ENCODE measurements around the gene PPARA.
"Not testable (repeated sequence)": the region's sequence is repeated elsewhere in the genome, so short reads cannot be mapped to it uniquely, and the experiment has no call there.

PPARA gene

GRCh38 chr22:46126853-46127385 lies 23.4 kb upstream of the PPARA start:
- no peak for DNase-seq (ENCODE audit: low spot score)

- DNase-seq (ENCODE audit: low spot score): no peak
These were observed 22.8 kb upstream of the PPARA start for GRCh38 chr22:46127556-46127955.

DNA sequence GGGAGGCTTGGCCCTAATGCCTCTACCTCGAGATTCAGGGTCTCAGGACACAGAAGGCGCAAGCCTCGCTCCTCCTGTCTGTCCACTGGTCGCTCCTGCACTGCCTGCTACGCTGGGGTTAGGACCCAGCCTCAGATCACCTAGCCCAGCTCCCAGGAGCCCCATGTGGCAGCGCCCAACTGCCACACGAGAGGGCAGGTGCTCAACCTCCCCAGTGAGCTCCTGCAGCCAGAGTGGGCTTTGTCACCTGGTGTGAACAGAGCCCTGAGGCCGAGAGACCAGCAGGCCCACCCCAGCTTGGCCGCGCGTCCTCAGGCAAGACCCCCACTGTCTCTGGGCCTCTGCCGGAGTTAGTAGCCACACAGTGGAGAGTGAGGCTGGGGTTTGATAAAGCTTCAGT lies 21.7 kb upstream of the PPARA start:
- DNase-seq (ENCODE audit: low spot score): no peak

DNA sequence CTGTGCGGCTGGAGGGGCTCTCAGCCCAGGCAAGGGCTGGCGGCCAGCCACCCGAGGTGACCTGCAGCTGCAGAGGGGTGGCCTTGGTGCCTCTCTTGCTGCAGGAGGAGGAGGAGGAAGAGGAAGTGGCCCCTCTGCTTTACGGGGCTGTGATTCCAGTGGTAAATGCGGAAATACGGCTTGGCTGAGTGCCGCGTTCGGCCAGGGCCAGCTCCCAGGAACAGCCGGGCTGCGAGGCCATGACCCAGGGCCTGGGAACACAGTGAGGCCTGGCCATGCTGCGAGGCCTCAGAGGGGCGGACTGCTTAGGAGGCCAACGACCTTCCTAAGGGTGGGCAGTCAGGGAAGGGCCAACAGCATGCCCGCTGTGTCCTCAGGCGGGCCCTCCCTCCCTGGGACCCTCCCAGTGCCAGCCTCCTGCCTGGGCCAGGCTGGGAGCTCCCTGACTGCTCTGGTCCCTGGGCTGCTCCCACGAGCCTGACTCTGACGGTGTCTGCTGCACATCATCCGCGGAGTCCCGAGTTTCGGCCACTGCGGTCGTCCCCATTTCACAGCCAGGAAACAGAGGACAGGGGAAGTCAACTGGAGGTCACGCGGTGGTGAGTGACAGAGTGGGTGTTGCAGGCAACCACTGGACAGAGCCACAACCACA lies 20.8 kb upstream of the PPARA start:
- DNase-seq (ENCODE audit: low spot score): no peak

- DNase-seq (ENCODE audit: low spot score): no peak
These were observed 19.2 kb upstream of the PPARA start for GRCh38 chr22:46131151-46131587.

DNA sequence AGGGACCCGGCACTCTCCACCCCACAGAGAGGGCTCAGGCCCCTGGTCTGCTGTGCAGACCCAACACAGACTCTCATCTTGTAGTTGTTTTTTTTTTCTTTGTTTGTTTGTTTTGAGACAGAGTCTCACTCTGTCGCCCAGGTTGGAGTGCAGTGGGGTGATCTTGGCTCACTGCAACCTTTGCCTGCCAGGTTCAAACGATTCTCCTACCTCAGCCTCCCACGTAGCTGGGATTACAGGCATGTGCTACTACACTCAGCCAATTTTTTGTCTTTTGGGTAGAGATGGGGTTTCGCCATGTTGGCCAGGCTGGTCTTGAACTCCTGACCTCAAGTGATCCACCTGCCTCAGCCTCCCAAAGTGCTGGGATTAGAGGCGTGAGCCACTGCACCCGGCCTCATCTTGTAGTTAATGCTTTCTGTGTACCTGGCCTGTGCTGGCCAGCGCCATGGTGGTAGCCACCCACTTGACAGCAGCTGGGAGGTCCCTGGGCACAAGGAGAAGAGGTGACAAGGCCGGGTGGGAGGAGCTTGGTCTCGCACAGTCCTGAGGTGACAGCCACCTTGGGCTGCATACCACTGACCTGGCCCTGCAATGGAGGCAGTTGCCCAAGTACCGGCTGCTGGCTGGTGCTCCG lies 18.0 kb upstream of the PPARA start:
- DNase-seq (ENCODE audit: low spot score): not testable (repeated sequence)

GRCh38 chr22:46132830-46133587 lies 17.3 kb upstream of the PPARA start:
- no peak for DNase-seq (ENCODE audit: low spot score)

DNA sequence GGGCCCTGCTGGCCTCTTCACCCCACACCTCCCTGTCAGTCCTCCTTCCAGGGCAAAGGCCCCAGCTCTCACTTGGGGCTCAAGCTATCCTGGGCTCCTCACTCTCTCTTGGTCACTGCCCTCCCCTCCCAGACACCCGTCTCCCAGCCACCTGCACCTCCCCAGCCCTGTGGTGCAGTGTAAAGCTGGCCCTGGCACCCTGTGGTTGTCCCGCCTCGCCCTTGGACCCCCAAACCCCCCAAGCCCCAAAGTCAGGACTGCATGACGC lies 16.8 kb upstream of the PPARA start:
- DNase-seq (ENCODE audit: low spot score): no peak

- DNase-seq (ENCODE audit: low spot score): no peak
These were observed 16.1 kb upstream of the PPARA start for GRCh38 chr22:46134111-46134705.

DNA sequence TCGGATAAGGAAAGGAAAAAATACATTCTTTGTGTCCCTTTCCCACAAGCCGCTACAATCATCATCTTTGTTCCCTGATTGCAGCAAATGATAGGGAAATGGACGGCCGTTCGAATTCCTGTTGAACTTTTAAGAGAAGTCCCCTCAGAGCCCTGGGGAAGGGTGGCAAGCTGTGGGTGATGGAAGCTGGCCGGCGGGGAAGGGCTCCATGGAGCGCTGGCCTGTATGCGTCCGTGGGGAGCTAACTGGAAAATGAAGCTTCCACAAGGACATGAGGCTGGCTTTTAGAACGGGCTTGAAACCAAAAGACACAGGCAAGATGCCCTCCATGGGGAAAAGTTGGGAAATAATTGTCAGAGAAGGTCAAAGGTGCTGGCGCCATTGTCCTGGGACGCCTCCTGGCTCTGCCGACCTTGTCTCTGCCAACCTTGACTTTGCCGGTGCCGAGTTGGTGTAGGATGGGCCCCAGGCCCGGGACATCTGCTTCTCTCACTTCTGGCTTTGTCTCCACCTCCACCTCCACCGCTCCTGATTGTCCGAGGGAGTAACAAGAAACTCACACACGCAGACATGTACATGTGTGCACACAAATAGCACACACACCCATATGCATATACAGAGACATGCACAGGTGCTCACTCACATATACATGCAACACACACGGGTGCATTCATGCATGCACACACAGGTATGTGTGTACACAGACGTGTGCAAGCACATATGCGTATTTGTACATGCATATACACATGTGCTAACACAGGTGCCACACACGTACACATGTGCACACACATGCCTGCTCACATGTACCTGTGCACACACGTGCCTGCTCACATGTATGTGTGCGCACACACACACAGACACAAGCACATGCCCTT lies 14.5 kb upstream of the PPARA start:
- DNase-seq (ENCODE audit: low spot score): no peak

GRCh38 chr22:46136486-46137217 lies 13.7 kb upstream of the PPARA start:
- no peak for DNase-seq (ENCODE audit: low spot score)

DNA sequence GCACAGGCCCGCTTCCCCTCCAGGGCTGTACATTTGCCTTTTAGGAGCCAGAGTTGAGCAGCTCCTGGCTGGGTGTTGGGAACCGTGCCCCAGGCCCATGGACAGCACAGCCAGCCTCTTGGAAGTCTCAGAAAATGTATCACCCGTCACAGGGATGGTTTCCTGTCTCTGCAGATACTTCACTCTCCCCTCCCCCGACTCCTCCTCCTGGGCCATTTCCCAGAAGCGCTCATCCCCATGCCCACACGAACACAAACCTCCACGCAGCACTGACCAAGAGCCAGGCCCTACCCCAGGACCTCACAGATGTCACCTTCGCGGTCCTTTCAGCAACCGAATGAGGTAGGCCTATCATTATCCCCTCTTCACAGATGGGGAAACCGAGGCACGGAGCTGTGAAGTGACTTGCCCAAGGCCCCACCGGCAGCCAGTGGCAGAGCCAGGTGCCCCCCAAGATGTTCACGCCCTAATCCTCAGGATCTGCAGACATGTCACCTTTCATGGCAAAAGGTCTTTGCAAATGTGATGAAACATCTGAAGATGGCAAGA lies 13.0 kb upstream of the PPARA start:
- DNase-seq (ENCODE audit: low spot score): no peak

- no peak for DNase-seq (ENCODE audit: low spot score)
These were observed 12.1 kb upstream of the PPARA start for GRCh38 chr22:46138058-46138797.

GRCh38 chr22:46139417-46139816 lies 10.9 kb upstream of the PPARA start:
- not testable (repeated sequence) for DNase-seq (ENCODE audit: low spot score)

GRCh38 chr22:46139895-46140350 lies 10.4 kb upstream of the PPARA start:
- DNase-seq (ENCODE audit: low spot score): no peak

DNA sequence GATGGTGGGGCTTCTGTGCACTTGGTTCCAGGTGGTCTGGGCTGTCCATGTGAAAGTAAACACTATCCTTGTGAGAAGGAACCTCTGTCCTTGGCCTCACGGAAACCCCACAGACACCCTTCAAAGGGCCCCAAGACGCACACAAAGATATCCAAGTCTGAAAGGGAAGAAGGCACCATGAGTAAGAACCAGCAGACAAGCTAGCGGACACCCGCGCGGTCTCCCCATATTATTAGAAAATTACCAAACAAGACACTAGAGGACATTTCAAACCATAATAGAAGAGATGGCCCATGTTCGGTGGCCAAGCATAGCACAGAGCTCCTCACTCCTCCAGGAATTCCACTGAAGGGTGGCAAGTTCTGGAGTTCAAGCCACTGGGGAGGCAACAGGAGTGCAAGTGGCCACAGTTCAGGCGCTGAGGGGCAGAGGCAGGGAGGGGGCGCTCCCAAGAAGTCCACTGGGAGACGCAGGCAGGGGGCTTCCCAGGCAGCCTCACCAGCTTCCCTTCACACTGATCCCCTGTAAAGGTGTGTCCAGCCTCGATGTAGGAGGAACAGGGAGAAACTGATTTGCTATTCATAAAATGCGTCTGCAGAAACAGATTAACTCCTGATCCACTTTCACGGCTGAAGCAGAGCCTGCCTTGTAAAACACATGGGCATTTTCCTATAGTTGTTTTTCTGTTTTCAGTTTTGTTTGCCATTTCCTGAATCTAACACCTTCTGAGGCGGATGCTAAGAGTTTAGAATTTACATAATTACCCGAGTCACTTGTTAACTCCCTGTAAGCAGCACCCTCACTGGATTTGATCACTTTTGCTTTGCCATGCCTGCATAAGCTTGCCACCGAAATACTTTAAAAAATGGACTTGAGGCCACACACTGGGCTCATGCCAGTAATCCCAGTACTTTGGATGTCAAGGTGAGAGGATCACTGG lies 9.1 kb upstream of the PPARA start:
- no peak for DNase-seq (ENCODE audit: low spot score)

DNA sequence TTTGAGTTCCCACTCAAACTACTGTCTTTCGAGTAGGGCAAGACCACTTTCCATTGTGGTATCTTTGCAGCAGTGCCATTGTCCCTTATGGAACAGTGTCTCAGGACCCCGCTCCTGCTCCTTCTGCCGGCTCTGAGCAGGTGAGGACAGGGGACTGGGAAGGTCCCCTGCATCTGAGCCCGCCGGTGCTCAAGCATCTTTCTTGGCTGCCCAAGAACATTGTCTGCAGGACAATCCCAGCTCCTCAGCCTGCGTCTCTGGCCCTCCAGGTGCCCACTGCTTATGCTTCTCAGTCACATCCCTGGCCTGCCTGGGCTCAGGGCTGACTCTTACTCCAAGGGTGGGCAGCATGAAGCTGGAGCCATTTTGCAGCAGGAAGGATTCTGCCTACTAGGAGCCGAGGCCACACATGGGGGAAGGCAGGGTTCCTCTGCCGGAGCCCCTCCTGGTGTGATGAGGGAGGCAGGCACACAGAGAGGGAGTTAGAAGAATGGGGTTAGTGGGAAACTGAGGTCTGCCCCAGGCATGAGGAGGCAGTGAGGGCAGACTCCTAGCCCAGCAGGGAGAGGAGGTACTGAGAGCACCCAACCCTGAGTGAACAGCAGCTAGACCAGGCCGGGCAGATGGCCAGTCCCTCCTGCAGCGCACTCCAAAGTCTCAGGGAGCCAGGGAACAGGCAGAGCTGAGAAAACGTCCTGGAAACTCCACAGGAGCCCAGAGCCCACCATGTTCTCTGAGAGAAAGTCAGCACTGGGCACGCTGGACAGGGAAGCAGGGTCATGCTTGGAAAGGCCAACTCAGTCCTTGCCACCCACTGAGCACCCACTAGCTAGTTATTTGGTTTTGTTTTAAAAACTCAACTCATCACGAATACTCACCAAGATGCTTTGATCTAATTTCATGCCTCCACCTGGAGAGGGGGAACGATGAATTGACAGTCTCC lies 7.5 kb upstream of the PPARA start:
- no peak for DNase-seq (ENCODE audit: low spot score)
